Daoy (cell line): ENCODE measurements around the gene REEP6. TPM values are rescaled to one million over a fixed set of nuclear protein-coding genes. Genes with fewer than 3 reads are reported as not detected.

Experiments used
- DNase-seq: peaks from one replicate; pipeline ENCODE4 v3.0.0-alpha.2; 2015; ENCODE audit warnings: low read depth
- total RNA-seq: library from RNA; depleted of rRNA; stranded (reverse); fragments of >200 nt; shearing (Covaris generic); gene quantifications from 2 replicates; pipeline ENCODE4 v1.2.3, GENCODE V29; 2014; rRNA removed

The REEP6 gene
- total RNA-seq, result 2.3 and 3.7 TPM in 2 replicates

GRCh38 chr19:1491114-1491848 is at the start of gene REEP6:
Gene REEP6, plus strand, starts transcription at chr19:1491181. Its CDS starts 89 bp downstream, at chr19:1491270.
- no peak for DNase-seq

- DNase-seq, result no peak
These were observed 49.1 kb upstream of the REEP6 start for GRCh38 chr19:1441677-1442438.

GRCh38 chr19:1445185-1445931 is 45.6 kb upstream of the REEP6 start:
- peak; percentile 84 for DNase-seq

- DNase-seq, result peak; percentile 81
These were observed 44.9 kb upstream of the REEP6 start for GRCh38 chr19:1445932-1446712.

GRCh38 chr19:1446713-1447481 is 44.1 kb upstream of the REEP6 start:
- DNase-seq, result peak; percentile 49

- no peak for DNase-seq
These were observed 43.5 kb upstream of the REEP6 start for GRCh38 chr19:1447504-1447903.

- DNase-seq, result no peak
These were observed 43.0 kb upstream of the REEP6 start for GRCh38 chr19:1447944-1448343.

- peak; percentile 79 for DNase-seq
These were observed 41.2 kb upstream of the REEP6 start, which contains the start of gene APC2 for GRCh38 chr19:1449467-1450442. Gene APC2, plus strand, starts transcription at chr19:1450121. Its CDS starts 2,881 bp downstream, at chr19:1453002.

GRCh38 chr19:1450735-1451731 is 39.9 kb upstream of the REEP6 start:
- DNase-seq, result no peak

- DNase-seq, result no peak
These were observed 38.8 kb upstream of the REEP6 start for GRCh38 chr19:1451916-1452801.

GRCh38 chr19:1452802-1453524 is 38.0 kb upstream of the REEP6 start:
- DNase-seq, result no peak

GRCh38 chr19:1453525-1454364 is 37.2 kb upstream of the REEP6 start:
- peak; percentile 85 for DNase-seq

- DNase-seq, result no peak
These were observed 36.0 kb upstream of the REEP6 start for GRCh38 chr19:1455002-1455335.

GRCh38 chr19:1455336-1456120 is 35.5 kb upstream of the REEP6 start:
- DNase-seq, result peak; percentile 72
